GM21786 (cell line): Measurements from ENCODE around the gene TRAPPC3L.

Experiments
- ATAC-seq: cut with Tn5 transposase; IDR thresholded peaks from one replicate; pipeline ENCODE4 v1.9.1; 2021; ENCODE audit not compliant: unreplicated experiment

TRAPPC3L gene

DNA sequence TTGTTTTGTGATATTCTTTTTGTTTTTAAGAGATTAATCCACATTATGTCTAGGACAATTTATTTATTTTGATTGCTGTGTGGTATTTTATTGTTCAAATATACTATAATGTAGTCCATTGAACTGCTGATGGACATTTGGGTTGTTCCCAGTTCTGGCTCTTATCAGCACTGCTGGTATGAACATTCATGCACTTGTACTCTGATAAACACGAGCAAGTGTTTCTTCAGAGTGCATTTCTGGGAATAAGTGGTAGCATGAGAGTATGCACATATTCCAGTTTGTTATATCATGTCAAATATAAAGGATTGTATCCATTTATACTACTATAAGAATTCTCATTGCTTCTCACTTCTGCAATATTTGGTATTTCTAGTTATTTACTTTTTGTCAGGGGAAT is 77.2 kb downstream of the TRAPPC3L start:
- ATAC-seq: no peak

DNA sequence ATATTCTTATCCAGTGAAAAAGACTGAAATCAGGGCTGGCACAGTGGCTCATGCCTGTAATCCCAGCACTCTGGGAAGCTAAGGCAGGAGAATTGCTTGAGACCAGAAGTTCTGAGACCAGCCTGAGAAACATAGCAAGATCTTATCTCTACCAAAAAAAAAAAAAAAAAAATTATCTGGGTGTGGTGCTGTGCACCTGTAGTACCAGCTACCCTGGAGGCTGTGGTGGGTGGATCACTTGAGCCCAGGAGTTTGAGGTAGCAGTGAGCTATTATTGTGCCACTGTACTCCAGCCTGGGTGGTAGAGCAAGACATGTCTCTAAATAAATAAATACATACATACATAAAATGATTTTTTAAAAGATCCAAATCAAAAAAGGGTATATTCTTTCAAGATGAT is 78.0 kb downstream of the TRAPPC3L start:
- ATAC-seq: no peak

DNA sequence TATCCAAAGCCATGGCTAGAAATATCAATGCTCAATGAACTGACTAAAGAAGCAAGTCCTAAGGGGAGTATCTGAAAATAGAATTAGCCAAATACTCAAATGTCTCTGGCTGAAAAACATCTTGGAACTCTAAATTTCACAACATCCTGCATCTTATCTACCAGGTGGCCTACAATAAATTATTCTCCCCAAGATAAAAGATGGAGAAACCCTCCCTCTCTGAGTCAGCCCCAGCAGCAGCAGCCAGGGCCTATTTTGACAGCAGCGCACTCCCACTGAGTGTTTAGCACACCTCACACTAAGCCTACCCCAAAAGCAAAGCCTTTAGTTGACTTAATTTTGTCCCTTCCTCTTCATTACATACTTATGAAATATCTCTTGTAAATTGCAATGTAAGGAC is 78.4 kb downstream of the TRAPPC3L start:
- ATAC-seq: no peak

DNA sequence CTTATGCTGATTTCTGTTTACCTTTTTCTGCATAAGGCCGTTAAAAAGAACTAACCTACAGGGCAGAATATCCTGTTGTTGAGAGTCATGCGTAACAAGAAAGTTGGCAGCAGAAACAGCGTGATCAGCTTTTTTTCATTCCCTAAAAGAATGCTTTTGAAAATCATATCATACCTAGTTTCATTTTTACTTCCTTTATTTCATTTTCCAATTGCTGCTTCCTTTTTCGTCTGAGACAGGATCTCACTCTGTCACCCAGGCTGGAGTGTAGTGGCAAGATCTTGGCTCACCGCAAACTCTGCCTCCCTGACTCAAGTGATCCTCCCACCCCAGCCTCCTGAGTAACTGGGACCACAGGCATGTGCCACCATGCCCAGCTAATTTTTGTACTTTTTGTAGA is 80.2 kb downstream of the TRAPPC3L start:
- no peak for ATAC-seq

DNA sequence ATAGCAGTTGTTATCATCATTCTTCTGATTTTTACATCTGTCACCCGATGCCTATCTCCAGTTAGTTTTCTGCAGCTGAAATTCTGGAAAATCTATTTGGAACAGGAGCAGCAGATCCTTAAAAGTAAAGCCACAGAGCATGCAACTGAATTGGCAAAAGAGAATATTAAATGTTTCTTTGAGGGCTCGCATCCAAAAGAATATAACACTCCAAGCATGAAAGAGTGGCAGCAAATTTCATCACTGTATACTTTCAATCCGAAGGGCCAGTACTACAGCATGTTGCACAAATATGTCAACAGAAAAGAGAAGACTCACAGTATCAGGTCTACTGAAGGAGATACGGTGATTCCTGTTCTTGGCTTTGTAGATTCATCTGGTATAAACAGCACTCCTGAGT is 82.2 kb downstream of the TRAPPC3L start:
- no peak for ATAC-seq

DNA sequence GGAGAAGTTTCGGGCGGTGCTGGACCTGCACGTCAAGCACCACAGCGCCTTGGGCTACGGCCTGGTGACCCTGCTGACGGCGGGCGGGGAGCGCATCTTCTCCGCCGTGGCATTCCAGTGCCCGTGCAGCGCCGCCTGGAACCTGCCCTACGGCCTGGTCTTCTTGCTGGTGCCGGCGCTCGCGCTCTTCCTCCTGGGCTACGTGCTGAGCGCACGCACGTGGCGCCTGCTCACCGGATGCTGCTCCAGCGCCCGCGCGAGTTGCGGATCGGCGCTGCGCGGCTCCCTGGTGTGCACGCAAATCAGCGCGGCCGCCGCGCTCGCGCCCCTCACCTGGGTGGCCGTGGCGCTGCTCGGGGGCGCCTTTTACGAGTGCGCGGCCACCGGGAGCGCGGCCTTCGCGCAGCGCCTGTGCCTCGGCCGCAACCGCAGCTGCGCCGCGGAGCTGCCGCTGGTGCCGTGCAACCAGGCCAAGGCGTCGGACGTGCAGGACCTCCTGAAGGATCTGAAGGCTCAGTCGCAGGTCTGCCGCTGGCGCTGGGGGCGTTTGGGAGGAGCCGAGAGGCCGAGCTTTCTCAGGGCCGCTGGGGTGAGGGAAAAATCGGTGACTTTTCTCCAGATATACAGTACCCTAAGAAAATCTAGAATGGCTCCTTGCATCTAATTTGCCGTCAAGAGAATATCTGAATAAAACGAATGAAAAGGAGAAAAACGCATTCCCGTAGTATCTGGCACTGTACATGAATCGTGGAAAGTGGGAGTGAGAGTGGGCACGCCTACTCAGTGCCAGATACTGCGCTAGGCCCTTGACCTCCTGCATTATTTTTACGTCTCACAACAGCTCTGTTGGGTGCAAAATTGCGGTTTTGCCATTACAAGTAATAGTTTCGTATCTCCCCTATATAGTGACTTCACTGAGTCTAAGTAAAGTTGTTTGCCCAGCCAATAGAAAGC is 83.3 kb downstream of the TRAPPC3L start:
- peak; percentile 65 for ATAC-seq

DNA sequence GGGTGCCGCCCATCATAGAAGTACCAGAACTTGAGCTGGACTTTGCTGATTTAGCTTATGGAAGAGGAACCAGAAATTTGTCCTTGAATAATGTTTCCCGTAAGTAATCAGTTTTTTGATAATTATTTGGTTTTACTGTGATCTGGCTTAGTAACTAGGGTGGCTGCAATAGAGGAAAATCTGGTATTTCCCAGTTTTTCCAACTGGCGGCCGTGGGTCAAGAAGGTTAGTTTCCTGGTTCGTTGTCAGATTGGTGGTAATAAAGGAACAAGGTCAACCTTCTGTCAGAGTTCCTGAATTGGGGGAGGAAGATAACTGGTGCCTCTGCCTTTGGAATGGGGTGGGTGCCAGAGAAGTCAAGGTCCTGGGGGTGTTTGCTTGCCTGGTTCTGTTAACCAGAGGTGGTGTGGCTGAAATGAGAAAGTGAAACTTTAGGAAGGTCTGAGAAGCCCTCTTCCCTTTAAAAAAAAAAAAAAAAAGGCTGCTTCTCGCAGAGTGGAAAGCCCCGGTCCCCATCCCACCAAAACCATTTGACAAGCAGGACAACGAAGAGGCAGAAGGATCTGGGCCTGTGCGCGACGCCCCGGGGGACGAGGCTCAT is 84.1 kb downstream of the TRAPPC3L start, which contains the start of gene CALHM6:
CALHM6 (plus strand) TSS at position 45 of the 601 bp plus-strand sequence; CDS start at position 600, 555 bp downstream.
- ATAC-seq: no peak

DNA sequence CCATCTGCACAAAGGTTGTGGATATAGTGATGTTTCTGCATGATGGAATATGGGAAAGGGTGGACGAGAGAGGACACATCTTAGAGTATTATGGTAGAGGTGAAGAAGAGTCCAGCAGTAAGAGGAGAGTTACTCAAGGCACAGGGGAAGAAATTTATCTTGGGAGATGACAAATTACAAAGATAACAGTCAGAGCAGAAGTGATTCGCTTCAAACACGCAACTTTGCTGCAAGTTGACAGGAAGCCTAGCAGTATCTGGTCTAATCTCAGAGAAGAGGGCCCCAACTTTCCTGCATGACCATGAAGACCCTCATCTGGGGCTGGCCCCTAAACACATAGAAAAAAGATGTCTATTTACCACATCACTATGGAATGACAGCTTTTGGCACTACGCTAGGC is 85.6 kb downstream of the TRAPPC3L start:
- ATAC-seq: no peak

DNA sequence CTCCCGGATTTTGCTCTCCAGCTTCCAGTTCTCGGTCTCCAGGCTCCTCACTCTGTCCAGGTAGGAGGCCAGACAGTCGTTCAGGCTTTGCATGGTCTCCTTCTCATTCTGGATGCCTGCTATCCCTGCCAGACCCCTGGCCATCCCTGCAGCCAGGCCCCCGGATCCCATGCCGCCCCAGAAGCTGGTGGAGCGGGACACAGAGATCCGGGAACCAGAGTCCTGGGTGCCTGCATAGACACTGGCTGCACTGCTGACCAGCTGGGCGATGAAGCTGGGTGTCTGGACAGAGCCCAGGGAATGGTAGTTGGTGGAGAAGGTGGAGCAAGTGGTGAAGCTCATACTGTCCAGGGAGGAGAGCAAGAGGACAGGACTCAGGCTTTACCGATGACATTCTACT is 87.2 kb downstream of the TRAPPC3L start:
- ATAC-seq: no peak

DNA sequence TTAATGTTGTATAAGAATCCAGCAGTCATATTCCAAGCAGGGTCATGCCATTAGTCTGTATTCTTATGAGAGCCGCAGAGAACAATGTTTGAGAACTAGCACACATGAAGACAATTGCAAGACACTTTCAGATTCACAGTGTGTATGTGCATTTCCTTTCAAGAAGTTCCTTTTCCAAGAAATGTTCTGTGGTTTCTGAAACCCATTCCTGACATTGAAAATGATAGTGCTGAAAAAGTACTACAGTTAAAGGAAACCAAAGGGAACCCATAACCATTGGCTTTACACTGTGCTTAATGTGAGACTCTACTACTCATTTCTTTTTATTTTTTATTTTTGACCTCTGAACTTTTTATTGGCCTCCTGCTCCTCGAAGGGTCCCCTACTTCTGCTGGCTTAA is 88.6 kb downstream of the TRAPPC3L start:
- no peak for ATAC-seq

DNA sequence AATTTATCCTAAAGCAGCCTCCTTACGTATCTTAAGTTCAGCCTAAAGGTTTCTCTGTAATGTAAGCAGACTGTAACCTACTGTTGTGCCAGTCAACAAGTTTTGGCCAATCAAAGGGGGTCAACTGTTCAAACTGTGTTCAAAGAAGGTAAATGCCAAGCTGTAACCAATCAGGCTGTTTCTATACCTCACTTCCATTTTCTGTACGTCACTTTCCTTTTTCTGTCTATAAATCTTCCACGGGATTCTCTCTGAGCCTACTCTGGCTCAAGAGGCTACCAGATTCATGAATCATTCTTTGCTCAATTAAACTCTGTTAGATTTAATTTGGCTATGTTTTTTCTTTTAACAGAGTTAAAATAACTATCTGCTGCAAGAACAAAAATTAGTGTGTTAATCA is 89.4 kb downstream of the TRAPPC3L start:
- no peak for ATAC-seq

DNA sequence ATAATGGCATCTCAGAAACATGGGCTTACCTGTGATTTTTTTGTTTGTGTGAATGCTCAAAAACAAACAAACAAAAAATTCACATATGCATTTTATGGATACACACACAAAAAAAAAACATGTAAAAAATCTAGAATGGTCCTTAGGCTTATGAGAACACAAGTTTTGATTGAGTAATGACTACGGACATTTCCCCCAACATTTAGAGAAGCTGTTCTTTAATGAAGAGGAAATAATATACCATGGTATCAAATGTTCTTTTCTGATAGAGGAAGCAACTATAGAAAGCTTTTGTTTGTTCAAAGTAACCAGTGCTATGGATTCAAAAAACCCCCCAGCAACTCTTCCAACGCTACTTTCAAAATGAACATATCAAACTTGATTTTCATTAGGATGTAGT is 93.0 kb downstream of the TRAPPC3L start:
- no peak for ATAC-seq

DNA sequence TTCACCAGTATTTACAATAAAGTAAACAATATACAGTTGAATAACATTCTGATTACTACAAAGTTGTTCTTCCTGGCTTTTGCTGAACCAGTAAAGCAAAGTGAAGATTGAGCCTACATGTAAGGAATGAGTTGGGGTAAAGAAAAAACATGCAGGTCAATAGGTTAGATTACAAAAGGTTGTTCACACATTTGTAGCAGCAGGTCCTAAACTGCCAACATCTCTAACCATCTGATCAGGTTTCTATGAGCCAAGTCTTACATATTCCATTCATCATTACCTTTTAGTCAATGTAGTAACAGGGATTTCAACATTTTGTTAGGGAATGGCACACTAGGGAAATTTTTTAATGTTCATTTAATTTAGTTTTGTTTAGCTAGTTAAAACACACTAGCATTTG is 93.6 kb downstream of the TRAPPC3L start:
- ATAC-seq: no peak

DNA sequence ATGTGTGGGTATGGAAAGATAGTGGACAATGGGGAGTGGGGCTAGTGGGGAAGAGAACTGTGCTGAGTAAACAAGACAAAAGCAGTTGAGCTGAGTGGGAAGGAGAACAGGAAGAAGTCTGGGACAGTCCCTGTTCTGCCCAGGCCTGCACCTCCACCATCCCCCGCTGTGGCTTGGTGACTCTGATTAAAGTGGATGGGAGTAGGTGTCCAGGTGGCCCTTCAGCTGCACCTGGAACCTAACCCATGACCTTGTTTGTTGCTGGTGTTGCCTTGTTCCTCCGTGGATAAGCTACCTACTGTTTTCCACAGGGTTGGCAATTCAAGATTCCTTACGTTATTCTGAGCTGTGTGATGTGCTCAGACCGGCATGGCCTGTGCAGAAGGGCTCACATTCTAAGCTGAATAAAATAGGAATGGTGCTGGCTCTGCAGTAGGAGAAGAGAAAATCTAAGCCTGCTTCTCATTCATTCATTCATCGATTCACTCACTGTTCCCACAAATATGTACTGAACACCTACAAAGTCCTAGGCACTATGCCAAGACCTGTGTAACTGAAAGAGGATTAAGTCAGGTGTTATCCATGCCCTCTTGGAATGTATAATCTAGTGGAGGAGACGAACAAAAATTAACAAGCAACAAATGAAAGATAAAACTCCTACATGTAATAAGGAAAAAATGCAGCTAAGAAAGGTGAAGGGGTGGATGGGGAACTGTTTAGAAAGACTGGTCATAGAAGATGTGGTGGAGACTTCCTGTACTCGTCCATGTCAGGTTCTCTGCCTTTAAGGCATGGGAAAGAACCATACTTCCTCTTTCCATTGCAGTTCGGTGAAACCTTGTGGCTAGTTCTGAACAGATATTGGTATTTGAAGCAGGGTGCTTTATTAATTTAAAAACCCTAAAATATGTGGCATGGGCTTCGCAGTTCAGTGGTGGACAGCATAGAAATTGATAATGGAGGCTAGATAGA is 94.4 kb downstream of the TRAPPC3L start:
- peak; percentile 89 for ATAC-seq

DNA sequence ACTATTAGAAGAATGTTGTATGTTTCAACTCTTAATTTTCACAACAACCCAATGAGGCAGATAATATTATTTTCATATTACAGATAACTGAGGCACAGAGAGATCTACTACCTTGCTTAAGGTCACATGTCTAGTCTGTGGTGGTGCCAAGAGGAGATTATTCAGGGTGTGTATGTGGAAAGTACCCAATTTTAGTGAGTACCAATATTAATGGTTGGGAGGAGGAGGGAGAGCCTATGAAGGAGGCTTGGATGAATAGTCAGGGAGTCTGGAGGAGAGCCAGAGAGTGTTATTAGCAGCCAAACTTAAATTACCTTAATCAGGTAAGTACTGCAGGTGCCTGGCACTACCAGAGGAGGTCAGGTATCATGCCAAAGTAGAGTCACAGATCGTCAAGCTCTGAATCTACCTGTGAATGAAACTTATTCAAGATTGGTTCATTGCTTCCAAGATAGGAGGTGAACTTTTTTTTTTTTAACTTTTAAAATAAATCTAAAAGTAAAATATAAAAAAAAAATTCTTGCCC is 95.2 kb downstream of the TRAPPC3L start:
- ATAC-seq: no peak

DNA sequence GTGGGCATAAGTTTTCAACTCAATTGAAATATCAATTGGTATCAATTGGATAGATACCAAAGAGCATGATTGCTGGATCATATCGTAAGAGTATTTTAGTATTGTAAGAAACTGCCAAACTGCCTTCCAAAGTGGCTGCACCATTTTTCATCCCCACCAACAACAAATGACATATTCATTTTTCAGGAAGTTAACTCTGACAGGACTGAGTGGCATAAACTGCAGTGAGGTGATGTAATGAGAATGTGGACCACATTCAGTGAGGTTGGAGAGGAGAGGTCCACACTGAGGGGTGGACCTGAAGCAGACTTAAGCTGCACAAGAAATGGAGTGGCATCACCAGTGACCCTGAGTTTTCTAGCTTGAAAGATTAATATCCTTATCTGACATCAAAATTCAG is 95.9 kb downstream of the TRAPPC3L start:
- no peak for ATAC-seq

DNA sequence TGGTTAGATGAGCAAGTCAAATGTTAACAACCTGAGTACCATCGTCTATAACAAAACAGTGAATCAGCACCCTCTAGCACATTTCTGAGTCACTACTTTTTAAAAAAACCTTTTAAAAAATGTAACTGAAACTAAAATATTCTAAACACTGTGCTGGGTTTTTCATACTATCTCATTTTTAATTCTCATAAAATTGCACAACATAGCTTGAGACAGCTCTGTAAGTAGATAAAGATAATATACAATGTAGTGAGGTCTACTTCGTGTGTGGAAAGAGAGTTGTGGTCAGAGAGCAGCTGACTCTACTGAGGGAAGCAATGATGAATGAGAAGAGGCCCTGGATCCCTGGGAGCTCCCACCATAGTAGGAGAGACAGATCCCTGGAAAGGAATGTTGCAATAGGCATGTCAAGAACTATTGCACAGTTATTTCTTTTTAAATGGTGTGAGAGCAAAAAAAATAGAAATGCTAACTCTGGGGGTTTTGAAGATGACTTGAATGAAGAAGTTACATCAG is 97.9 kb downstream of the TRAPPC3L start:
- ATAC-seq: no peak

DNA sequence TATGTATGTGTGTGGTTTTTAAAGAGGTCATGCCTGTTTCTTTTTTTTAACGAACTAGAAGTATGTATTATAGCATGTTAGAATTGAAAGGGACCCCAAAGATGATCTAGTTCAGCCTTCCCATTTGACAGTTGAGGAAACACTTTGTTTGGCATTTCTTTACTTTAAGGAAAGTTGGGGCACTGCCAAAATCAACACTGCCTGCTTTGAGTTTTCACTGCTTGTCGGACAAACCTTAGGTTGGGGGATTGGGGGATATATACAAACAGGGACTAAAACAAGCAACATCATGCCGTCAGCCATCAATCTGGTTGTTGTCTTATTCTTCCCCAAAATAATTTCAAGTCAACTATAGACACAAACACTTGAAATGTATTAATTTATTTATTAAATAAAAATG is 98.4 kb downstream of the TRAPPC3L start:
- ATAC-seq: no peak

DNA sequence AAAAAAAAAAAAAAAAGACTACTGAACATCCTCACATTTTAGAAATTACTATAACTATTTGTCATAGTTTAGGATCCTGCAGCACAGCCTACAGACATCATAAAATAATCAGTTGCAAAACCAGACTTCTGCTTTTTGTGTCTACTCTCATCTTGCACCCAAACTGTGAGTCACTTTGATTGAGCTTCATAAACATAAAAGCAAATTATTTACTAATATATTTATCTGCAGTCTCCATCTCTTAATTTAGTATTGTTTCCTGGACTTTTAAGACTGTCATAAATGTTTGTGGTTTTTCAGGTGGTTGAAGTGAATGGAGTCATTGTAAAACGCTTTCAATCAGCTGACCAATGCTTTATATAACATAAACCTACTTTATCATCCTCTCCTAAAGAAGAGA is 99.1 kb downstream of the TRAPPC3L start:
- no peak for ATAC-seq

DNA sequence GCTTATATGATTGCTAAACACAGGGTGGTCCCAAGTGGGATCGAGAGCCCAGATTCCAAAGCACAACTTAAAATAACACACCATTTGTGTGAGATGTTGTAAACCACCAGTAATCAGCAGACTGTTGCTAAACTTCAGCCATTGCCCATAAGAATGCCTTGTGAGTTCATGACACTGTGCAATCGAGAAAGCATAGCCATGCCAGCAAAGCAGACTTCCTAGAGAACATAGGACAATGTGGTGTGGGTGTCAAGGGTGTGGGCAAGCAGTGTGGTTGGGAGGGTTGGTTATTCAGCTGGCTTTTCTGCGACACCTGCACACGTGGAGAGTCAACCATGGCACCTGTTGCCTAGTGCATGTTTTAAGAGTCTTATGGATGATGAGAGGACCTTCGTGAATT is 100.4 kb downstream of the TRAPPC3L start:
- no peak for ATAC-seq
